SK-N-SH treated with all-trans-retinoic acid at 6 μM for 48 hours (cell line): ENCODE measurements around the gene LRMDA.

Experiments
- ARNTL ChIP-seq: fragments of 450-650 bp; formaldehyde crosslinking; IDR thresholded peaks from 2 replicates; pipeline ENCODE4 v1.5.0; 2020; ENCODE audit warnings: low read depth, mild to moderate bottlenecking, moderate library complexity, borderline replicate concordance
- CREB5 ChIP-seq: fragments of 250-450 bp; sonication (Bioruptor Pico); IDR thresholded peaks from 2 replicates; pipeline ENCODE4 v1.5.1; 2020; ENCODE audit warnings: low read depth, mild to moderate bottlenecking, moderate library complexity
- CSDC2 ChIP-seq: fragments of 250-450 bp; sonication (Bioruptor Pico); IDR thresholded peaks from 2 replicates; pipeline ENCODE4 v1.5.0; 2020; ENCODE audit warnings: mild to moderate bottlenecking, moderate library complexity
- ISL1 ChIP-seq: fragments of 250-450 bp; sonication (Bioruptor Pico); IDR thresholded peaks from 2 replicates; pipeline ENCODE4 v2.1.2; 2022; ENCODE audit warnings: mild to moderate bottlenecking, moderate library complexity
- OSR1 ChIP-seq: fragments of 250-450 bp; sonication (Bioruptor Pico); IDR thresholded peaks from 2 replicates; pipeline ENCODE4 v1.8.0; 2022; ENCODE audit warnings: moderate library complexity, mild to moderate bottlenecking, inconsistent platforms
- PATZ1 ChIP-seq: fragments of 250-450 bp; sonication (Bioruptor Pico); IDR thresholded peaks from 2 replicates; pipeline ENCODE4 v1.8.0; 2020; ENCODE audit warnings: mild to moderate bottlenecking, moderate library complexity, borderline replicate concordance
- PPARA ChIP-seq: fragments of 250-450 bp; sonication (Bioruptor Pico); IDR thresholded peaks from 2 replicates; pipeline ENCODE4 v1.5.0; 2020; ENCODE audit warnings: mild to moderate bottlenecking, borderline replicate concordance
- TOX ChIP-seq: fragments of 250-450 bp; sonication (Bioruptor Pico); IDR thresholded peaks from 2 replicates; pipeline ENCODE4 v1.8.0; 2021; ENCODE audit warnings: mild to moderate bottlenecking, moderate library complexity, borderline replicate concordance
- ZFP3 ChIP-seq: fragments of 250-450 bp; sonication (Bioruptor Pico); IDR thresholded peaks from 2 replicates; pipeline ENCODE4 v1.5.0; 2020; ENCODE audit warnings: mild to moderate bottlenecking, moderate library complexity
- ZFP30 ChIP-seq: fragments of 450-650 bp; formaldehyde crosslinking; IDR thresholded peaks from 2 replicates; pipeline ENCODE4 v1.5.0; 2022; ENCODE audit warnings: mild to moderate bottlenecking, moderate library complexity
- ZNF565 ChIP-seq: fragments of 450-650 bp; formaldehyde crosslinking; conservative IDR thresholded peaks from 2 replicates; pipeline ENCODE4 v1.5.0; 2020; ENCODE audit warnings: low read depth, mild to moderate bottlenecking, moderate library complexity
- ZNF8 ChIP-seq: fragments of 450-650 bp; formaldehyde crosslinking; IDR thresholded peaks from 2 replicates; pipeline ENCODE4 v1.5.0; 2020; ENCODE audit warnings: mild to moderate bottlenecking, moderate library complexity

- TF ChIP-seq TOX (CRISPR knock-in tag) (peak; percentile 100), ZFP3 (CRISPR knock-in tag) (no peak), OSR1 (no peak), ARNTL (CRISPR knock-in tag) (no peak), CREB5 (CRISPR knock-in tag) (no peak), PATZ1 (peak; percentile 94), ZFP30 (CRISPR knock-in tag) (no peak), ZNF8 (CRISPR knock-in tag) (no peak), CSDC2 (CRISPR knock-in tag) (no peak), PPARA (CRISPR knock-in tag) (no peak), ISL1 (peak; percentile 90), ZNF565 (no peak)
These were observed 820.6 kb downstream of the LRMDA start for GRCh38 chr10:76251841-76252671.
